ENCODE measurements around the gene ENTPD6. TPM values are rescaled to one million over a fixed set of nuclear protein-coding genes. Genes with fewer than 3 reads are reported as not detected.
A peak's percentile ranks its signal among the peaks of the same experiment; 100 is the strongest.
"Not testable (repeated sequence)": the region's sequence is repeated elsewhere in the genome, so short reads cannot be mapped to it uniquely, and the experiment has no call there.

The ENTPD6 gene
- total RNA-seq, 1 donor from 2014 or later: 57.8 TPM

DNA sequence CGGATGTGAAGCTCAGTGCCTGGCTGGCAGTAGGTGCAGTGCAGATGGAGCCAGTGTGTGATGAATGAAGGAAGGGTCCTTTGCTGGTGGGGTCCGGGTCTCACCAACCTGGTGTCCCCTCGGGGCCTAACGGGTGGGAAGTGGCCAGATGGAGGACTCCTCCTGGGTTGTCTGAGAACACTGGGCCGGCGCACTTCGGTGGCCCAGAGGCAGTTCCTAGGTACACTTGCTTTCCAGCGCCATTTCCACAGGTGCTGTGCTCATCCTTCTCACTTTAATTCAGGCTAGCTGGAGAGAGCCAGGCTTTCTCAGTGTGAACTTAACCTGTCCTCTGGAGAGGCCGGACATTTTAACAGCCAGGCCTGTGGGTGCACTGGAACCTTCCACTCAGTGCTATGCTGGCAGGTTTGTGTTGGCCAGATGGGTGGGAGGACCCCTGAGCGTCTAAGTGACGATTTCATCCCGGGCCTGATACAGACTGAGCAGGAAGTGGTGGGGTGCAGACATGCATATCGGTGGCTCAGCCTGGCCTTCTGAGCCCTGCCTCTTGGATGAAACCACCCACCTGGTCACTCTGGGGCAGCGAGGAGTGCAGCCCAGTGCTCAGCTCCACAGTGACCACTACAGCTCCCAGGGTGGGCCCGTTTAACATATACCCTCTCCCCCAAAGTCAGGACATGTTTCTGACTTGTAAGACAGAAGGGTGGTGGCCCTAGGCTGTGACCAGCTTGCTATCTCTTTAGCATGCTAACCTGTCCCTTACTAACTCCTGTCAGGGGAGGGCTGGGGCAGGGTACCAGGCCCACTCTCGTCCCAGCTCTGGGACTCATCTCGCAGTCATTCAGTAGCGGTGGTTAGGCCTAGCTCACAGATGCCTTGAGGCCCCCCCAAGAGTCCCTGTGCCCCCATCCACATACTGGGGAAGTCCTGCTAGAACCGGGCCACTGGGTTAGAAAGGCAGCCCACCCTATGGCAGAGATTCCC lies 44.2 kb downstream of the ENTPD6 start:
- Histone ChIP-seq H3K4me1 (ENCODE audit: insufficient read depth, low read length) (peaks cover 25% of the 10 kb centered on the region), H3K4me3 (ENCODE audit: insufficient read depth, low read depth, low read length) (no peak overlapping the region), H3K9ac (ENCODE audit: low read length) (no peak overlapping the region), H3K79me2 (ENCODE audit: insufficient read depth, low read length) (no peaks in the 10 kb centered on the region), H3K27ac (ENCODE audit: low read depth, low read length) (peak overlapping the region; percentile 97), H2AFZ (ENCODE audit: low read depth, low read length) (no peak overlapping the region), H4K20me1 (ENCODE audit: insufficient read depth, low read length) (no peaks in the 10 kb centered on the region), H3K4me2 (ENCODE audit: low read length) (no peak overlapping the region), H3K9me3 (ENCODE audit: insufficient read depth, low read depth, low read length) (no peaks in the 10 kb centered on the region), H3K36me3 (ENCODE audit: insufficient read depth, low read length) (no peaks in the 10 kb centered on the region), H3K27me3 (ENCODE audit: insufficient read depth, low read length) (no peaks in the 10 kb centered on the region)
- Mint-ChIP-seq H3K27ac (ENCODE audit: unreplicated experiment) (peak overlapping the region; percentile 99), H3K4me3 (ENCODE audit: unreplicated experiment) (no peak overlapping the region), H3K4me1 (ENCODE audit: low read depth, unreplicated experiment) (peaks cover 39% of the 10 kb centered on the region), H3K36me3 (ENCODE audit: low read depth, unreplicated experiment) (peaks cover 7% of the 10 kb centered on the region), H3K27me3 (ENCODE audit: low read depth, unreplicated experiment) (no peaks in the 10 kb centered on the region), H3K9me3 (ENCODE audit: unreplicated experiment) (no peaks in the 10 kb centered on the region)
- FAIRE-seq: no peak
- no peak for DNase-seq (ENCODE audit: low read depth)
- TF ChIP-seq, protein P1, sequence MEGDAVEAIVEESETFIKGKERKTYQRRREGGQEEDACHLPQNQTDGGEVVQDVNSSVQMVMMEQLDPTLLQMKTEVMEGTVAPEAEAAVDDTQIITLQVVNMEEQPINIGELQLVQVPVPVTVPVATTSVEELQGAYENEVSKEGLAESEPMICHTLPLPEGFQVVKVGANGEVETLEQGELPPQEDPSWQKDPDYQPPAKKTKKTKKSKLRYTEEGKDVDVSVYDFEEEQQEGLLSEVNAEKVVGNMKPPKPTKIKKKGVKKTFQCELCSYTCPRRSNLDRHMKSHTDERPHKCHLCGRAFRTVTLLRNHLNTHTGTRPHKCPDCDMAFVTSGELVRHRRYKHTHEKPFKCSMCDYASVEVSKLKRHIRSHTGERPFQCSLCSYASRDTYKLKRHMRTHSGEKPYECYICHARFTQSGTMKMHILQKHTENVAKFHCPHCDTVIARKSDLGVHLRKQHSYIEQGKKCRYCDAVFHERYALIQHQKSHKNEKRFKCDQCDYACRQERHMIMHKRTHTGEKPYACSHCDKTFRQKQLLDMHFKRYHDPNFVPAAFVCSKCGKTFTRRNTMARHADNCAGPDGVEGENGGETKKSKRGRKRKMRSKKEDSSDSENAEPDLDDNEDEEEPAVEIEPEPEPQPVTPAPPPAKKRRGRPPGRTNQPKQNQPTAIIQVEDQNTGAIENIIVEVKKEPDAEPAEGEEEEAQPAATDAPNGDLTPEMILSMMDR (IDR thresholded peaks at IDR 0.05; ENCODE audit: insufficient read depth, low read depth, low read length): no peak
- no peak for TF ChIP-seq EZH2 (IDR thresholded peaks at IDR 0.05; ENCODE audit: insufficient read depth, low read length)

DNA sequence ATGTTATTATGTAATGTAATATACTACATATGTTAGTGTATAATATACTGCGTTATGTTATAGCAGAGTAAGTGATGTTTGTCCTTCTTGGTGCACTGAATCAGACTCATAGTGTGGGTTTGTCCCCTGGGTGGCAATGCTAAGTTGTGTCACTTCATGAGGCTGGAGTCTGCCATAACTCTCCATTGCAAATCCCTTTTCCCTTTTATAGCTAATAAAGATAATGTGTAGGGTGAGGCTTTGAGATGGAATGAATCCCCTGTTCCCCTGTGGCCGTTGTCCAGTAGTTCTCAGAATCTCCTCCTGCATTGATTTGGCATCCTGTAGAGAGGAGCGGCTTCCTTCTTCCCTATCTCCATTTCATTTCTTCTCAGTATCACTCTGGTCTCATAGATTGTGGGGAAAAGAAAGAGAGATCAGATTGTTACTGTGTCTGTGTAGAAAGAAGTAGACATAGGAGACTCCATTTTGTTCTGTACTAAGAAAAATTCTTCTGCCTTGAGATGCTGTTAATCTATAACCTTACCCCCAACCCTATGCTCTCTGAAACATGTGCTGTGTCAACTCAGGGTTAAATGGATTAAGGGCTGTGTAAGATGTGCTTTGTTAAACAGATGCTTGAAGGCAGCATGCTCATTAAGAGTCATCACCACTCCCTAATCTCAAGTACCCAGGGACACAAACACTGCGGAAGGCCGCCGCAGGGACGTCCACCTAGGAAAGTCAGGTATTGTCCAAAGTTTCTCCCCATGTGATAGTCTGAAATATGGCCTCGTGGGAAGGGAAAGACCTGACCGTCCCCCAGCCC lies 45.5 kb downstream of the ENTPD6 start:
- H3K79me2 ChIP-seq (ENCODE audit: insufficient read depth, low read length); DNase-seq (ENCODE audit: low read depth); H3K36me3 ChIP-seq (ENCODE audit: insufficient read depth, low read length); H3K27me3 ChIP-seq (ENCODE audit: insufficient read depth, low read length); H3K9me3 ChIP-seq (ENCODE audit: insufficient read depth, low read depth, low read length); H3K4me2 ChIP-seq (ENCODE audit: low read length); H3K4me3 Mint-ChIP-seq (ENCODE audit: unreplicated experiment); H3K27ac ChIP-seq (ENCODE audit: low read depth, low read length); H3K4me3 ChIP-seq (ENCODE audit: insufficient read depth, low read depth, low read length); H2AFZ ChIP-seq (ENCODE audit: low read depth, low read length); H3K9me3 Mint-ChIP-seq (ENCODE audit: unreplicated experiment); FAIRE-seq; H3K9ac ChIP-seq (ENCODE audit: low read length); H4K20me1 ChIP-seq (ENCODE audit: insufficient read depth, low read length); H3K36me3 Mint-ChIP-seq (ENCODE audit: low read depth, unreplicated experiment); H3K27me3 Mint-ChIP-seq (ENCODE audit: low read depth, unreplicated experiment): not testable (repeated sequence)
- H3K27ac Mint-ChIP-seq (ENCODE audit: unreplicated experiment): peak overlapping the region; percentile 75
- peaks cover 42% of the 10 kb centered on the region for H3K4me1 Mint-ChIP-seq (ENCODE audit: low read depth, unreplicated experiment)
- peaks cover 25% of the 10 kb centered on the region for H3K4me1 ChIP-seq (ENCODE audit: insufficient read depth, low read length)

DNA sequence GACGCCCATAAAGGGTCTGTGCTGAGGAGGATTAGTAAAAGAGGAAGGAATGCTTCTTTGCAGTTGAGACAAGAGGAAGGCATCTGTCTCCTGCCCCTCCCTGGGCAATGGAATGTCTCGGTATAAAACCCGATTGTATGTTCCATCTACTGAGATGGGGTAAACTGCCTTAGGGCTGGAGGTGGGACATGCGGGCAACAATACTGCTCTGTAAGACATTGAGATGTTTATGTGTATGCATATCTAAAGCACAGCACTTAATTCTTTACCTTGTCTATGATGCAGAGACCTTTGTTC lies 46.1 kb downstream of the ENTPD6 start:
- H3K79me2 ChIP-seq (ENCODE audit: insufficient read depth, low read length); DNase-seq (ENCODE audit: low read depth); H3K36me3 Mint-ChIP-seq (ENCODE audit: low read depth, unreplicated experiment); H4K20me1 ChIP-seq (ENCODE audit: insufficient read depth, low read length); H3K9ac ChIP-seq (ENCODE audit: low read length); H3K9me3 ChIP-seq (ENCODE audit: insufficient read depth, low read depth, low read length); H2AFZ ChIP-seq (ENCODE audit: low read depth, low read length); H3K4me3 ChIP-seq (ENCODE audit: insufficient read depth, low read depth, low read length); H3K27me3 Mint-ChIP-seq (ENCODE audit: low read depth, unreplicated experiment); H3K4me3 Mint-ChIP-seq (ENCODE audit: unreplicated experiment); H3K36me3 ChIP-seq (ENCODE audit: insufficient read depth, low read length); FAIRE-seq; H3K9me3 Mint-ChIP-seq (ENCODE audit: unreplicated experiment); H3K4me2 ChIP-seq (ENCODE audit: low read length); H3K27me3 ChIP-seq (ENCODE audit: insufficient read depth, low read length); H3K27ac ChIP-seq (ENCODE audit: low read depth, low read length): not testable (repeated sequence)
- Mint-ChIP-seq H3K27ac (ENCODE audit: unreplicated experiment) (peak overlapping the region; percentile 75), H3K4me1 (ENCODE audit: low read depth, unreplicated experiment) (peaks cover 47% of the 10 kb centered on the region)
- peaks cover 26% of the 10 kb centered on the region for H3K4me1 ChIP-seq (ENCODE audit: insufficient read depth, low read length)
